Activated CD4-positive, alpha-beta T cell treated with anti-CD3 and anti-CD28 coated beads for 48 hours (primary cell): ENCODE measurements around the gene GJA3.
"Not testable (repeated sequence)": the region's sequence is repeated elsewhere in the genome, so short reads cannot be mapped to it uniquely, and the experiment has no call there.

Source experiments
- DNase-seq: peaks from one replicate; pipeline ENCODE4 v3.0.0-alpha.2; 2020

Gene GJA3

DNA sequence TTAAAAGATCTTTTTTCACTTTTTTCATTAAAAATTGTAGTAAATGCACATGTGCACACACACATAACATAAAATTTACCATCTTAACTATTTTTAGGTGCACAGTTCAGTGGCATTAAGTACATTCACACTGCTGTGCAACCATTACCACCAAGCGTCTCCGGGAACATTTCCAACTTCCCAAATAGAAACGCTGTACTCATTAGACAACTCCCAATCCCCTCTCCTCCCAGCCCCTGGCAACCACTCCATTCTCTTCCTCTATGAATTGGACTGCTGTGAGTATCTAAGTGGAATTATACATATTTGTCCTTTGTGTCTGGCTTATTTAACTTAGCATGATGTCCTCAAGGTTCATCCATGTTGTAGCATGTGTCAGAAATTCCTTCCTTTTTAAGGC lies 20.3 kb upstream of the GJA3 start:
- DNase-seq = no peak

DNA sequence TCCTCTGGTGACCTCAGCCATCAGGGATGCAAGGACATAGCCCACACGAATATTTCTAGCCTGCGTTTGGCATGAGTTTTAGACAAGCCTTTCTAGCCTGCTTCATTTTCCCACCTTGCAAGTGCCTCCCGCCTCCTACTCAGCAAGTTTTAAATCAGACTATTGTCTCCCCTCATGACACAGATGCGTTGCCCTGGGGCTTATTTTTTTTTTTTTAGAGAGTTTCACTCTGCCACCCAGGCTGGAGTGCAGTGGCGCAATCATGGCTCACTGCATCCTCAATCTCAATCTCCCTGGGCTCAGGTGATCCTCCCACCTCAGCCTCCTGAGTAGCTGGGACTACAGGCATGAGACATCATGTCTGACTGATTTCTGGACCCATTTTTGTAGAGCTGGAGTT lies 17.3 kb upstream of the GJA3 start:
- DNase-seq = no peak

DNA sequence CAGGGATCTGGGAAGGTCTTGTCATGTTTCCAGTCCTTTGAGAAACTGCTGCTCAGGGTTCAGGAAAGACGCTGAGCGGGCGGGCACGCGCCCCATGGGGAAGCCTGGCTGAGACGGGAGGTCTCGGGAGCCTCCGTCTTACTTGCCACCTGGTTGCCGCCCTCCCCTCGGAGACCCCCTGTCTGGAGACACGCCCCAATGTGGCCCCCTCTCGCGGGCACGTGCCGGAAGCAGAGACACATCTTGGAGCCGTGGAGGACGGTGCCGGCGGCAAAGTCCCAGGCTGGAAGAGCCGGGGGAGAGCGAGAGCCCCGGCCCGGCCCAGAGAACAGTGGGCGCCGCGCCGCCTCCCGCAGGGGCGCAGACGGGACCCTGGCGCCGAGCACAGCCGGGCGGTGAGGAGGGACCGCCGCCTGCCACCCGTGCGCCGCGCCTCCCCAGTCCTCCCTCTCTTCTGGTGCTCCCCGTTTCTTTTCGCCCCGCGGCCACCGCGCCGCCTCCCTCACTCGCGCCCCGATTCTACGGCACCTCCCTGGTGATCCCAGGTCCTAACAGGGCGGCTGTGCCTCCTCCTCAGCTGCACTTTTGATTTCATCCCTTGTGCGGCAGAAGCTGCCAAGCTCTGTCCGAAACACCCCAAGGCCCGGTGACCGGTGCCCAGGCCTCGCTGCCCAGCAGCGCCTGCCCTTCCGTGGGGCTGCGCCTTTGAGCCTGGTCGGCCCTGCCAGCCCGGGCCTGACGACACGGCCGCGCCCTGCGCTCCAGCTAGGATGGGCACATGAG lies 16.4 kb upstream of the GJA3 start:
- no peak for DNase-seq

DNA sequence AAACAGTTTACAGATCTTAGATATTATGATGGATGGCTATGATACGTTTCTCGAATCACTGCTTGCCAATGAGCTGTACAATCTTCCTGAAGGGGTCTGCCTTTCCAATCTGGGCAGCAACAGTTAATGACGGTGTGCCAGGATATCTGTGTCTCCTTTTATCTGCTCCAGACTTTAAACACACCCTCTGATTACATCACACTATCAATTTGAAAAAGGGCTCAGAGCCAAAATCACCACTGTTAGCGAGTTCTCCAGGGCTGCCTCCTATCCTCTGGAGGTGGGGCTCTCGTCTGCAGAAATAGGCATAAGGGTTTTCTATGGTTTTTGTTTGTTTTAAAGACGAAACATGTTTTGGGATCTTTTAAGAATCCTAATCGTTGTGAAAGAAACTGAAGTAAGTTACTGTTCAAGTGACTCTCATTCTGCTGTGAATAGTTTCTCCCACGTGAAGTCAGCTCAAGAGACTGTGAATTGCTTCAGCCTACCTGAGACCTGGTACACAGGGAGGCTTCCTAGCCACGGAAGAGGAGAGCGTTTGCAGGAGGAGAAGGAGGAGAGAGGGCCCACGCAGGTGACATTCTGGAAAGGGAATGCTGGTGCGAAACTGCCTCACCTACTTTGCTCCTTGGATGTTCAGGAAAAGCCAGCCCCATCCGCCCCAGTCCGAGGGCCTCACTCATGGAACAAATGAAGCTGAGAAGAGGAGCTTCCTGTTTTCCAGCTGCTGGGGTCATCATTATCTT lies 15.2 kb upstream of the GJA3 start:
- DNase-seq = no peak

DNA sequence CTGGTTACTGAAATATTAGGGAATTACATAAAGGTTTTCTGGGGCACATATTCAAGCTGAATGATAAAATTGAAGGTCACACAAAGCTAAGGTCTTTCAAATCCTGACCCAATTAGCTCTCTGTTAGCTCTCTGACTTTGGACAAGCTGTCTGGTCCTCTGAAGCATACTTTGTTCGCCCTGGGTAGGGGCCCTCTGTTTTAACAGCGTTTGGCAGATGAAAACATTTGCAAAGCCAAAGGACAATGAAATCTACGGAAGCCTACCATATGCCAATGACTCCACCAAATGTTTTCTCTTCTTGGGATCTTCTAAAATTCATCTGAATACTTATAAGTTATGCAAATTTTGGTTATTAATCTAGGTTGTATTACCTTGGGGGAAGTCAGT lies 14.5 kb upstream of the GJA3 start:
- DNase-seq = no peak

DNA sequence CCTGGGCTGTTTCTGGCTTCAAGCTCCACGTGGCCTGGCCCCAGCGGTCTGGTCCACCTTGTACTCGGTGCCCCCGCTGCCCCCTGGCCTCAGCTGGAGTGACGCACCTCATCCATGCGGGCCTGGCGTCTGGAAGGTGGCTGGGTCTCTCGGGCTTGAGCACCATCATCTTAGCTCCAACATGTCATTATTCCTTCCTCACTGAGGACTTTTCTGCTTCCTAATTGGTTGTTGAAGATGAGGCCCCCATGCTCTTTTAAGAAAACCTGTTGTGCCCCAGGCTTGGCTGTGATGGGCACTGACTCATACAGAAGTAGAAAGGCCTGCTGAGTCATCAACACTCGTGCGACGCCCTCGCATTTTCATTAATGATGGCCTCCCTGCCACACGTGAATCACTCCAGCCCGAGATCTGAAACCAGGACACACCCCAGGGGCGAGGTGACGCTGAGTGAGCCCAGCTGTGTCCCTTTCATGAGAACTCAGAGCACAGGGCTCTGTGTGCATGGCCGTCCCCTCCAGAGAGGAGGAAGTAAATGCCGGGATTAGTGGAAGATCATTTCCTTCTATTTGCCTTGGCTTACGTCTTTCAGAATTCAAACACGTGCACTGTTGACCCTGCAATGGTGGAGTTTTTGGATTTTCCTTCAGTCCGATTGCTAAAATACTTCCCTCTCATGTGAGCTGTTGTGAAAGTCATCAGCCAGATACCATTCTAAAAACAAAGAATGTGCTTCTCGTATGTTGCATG lies 14.0 kb upstream of the GJA3 start:
- DNase-seq = peak; percentile 85

DNA sequence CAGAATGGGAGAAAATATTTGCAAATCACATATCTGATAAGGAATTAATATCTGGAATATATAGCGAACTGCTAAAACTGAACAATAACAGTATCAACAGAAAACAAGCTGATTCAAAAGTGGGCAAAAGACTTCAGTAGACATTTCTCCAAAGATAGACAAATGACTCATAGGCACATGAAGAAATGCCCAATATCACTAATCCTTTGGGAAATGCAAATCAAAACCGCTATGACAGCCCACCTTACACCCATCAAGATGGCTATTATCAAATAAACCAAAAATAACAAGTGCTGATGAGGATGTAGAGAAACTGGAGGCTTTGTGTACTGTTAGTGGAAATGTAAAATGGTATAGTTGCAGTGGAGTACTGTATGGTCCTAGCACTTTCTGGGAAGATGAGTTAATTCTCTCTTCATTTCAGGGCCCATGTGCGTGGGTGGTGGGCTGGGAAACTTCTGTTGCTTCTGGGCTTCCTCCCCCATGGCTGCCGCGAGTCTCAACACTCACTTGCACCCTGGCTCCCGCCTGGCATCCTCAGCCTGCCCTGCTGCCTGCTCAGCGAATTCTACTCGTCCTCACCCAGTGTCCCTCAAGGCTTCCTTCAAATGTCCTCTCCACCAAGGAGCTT lies 12.4 kb upstream of the GJA3 start:
- DNase-seq = peak; percentile 28

DNA sequence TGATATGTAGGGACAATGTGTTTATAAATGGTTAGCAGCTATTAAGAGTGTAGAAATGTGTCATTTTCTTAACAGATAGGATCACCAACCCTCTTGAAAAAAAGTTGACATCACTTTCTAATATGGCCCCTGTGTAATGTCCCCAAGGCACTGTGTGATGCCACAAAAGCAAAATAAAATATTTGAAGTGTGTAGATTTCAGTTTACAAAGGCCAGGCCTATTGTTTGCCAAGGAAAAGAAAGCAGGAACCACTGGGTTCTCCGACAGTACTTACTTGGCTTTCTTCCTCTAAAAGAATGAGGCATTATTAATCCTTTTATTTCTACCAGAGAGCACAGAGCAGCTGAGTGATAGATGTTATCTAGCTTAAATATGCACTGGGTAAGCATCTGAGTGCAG lies 10.5 kb upstream of the GJA3 start:
- DNase-seq = no peak

DNA sequence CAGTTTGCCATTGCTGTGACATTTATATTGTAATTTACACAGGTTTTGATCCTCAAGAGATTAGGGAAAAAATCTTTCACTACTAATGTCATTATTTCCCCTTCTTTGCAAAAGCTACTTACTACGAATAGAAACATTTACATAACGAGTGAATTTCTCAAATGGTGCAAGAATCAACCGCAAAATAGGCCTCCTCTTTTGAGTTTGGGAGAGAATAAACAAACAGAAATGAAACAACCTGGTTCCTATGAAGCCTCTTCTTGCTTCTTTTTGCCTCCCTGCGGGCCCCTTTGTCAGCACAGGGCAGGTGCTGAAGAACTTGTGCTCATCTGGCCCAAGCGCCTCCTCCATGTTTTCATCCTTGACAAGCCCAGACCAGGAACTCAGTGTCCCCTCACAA lies 10.1 kb upstream of the GJA3 start:
- no peak for DNase-seq

DNA sequence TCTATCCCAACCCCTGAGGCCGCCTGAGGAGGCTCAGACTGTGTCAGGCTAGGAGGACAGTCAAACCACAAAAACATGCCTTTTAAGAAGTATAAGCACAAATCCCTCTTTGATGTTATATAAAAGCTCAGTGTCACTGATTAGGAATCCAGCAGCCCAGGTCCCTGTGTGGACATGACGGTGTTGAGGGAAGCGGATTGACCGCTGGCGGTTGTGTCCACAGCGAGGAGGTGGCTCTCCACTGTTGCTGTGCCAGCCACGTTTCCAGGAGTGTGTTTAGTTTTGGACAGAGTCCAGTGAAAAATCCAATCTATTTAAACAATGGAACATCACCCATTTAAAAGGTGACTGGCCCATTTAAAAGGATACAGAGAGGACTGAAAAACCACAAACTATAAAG lies 7.5 kb upstream of the GJA3 start:
- DNase-seq = no peak

DNA sequence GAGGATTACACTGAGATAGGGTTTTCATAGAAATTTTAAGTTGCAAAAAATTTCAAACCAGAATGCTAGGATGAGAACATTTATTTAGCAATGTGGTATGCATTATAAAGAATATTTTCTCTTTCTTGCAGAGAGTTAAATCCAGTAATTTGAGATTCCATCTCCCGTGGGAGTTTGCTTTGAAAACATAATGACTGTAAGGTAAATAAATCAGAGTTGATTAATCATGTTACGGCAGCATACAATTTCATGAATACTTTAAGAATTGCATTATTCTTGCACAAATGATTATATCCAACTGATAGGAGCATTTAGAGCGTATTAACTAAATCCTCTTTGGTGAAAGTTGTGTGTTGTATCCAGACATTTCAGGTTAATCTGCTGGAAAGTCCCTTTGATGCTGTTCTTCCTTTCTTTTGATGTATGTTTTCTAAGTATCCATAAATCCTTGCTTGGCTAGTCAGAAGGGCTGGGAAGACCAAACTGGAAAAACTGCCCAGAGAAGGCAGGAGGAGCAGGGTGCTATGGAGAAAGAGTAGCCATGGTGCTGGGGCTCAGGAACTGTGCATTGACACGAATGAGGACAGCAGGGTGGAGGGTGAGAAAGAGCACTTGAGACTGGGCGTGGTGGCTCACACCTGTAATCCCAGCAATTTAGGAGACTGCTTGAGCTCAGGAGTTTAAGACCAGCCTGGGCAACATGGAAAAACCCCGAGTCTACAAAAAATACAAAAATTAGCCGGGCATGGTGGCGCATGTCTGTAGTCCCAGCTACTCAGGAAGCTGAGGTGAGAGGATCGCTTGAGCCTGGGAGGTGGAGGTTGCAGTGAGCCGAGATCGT lies 4.8 kb upstream of the GJA3 start:
- no peak for DNase-seq

DNA sequence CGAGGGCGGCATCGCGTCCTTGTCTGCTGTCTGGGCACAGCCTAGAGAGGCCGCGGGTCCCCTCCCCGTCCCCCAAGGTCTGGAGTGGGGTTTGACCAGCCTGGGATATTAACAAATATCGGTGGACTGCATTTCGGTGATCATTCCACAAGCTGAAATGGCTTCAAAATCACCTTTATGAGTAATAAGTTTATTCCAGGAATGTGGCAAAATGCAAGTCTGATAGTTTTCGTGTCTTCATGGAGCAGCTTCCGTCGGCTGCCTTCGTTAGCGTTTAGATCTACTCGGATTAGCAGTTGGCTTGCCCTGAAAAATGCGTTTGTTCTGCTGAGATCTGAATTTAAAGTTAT lies 1.1 kb upstream of the GJA3 start:
- DNase-seq = no peak

DNA sequence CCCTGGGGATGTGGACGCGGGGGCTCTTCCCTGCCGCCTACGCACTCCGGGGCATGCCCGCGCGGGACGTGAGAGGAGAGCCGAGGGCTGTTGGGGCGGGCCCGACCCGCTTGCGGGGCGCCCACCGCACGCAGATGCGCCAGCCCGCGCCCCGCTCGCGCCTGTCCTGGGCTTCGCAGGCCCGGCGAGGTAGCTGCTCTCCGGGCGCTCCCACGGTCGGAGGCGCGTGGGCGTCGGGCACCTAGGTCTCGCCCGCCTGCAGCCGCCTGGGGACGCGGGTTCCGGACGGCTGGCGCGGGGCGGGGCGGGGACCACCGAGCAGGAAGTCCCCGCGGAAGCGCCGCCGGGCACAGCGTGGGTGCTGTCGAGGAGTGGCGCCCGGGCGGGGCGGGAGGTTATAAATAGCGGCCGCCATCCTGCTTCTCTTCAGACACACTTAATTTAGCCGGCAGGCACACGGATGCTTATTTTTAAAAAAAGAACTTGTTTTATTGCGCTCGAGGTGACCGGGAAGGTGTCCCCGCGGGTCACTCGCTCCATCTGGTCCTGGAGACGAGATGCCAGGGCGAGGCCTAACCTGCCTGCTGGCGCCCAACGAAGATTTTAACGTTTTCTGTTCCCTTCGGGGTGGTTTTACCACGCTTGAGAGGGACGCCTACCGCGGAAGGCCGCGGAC lies 561 bp upstream of the GJA3 start:
- peak; percentile 61 for DNase-seq

DNA sequence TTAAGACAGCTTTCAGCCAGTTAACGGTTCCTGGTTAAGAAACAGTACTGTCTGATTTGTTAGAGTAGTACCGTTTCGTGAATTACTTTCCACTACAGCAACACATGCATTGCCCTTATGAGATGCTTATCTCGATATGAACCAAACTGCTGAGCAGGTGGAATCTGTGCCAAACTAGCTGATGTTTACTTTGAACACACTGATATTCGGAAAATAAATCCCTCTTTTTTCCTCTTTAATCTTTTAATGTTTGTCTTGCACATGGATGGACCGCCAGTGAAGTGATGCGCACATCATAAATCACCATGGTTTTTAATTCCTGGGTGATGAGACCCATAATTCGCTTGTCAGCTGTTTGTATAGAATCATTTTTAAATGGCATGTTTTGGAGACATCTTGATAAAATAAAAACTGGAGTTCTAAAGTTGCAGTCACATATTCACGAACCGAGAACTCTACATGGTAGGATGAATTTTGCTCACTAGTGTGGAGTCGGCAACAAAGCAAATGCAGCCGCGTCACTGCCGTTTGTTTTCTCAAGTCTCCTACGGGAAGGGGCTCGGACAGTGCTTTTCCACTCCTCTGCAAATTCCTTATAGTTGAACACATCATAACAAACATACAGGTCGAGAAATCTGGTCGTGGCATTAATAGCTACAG lies 1.1 kb downstream of the GJA3 start:
- DNase-seq = no peak

DNA sequence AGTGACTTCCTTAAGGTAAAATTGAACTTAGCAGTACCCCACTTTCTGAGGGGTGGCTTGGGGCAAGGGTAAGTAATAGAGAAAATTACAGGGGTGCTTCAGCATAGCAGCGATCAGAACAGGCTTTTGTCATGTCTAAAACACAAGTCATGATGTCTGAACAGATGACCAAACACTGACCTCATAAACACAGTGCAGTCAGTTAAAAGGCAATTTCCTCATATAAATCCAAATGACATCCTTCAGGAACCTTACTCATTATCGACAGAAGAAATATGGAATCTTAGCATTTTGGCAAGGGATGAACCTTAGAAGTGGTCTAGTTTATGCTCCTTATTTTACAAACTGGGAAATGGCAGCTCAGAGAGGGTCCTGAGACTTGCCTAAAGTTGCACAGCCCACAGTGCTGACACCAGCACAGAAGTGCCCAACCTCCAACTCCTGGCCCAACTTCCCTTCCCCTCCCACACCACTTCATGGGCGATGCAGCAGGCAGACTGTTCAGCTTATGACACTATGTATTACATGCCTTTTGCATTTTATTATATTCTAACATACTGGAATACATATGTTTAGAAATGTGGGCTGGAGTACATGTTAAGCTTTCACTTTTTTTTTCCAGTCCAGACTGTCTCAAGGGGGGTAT lies 3.6 kb downstream of the GJA3 start:
- no peak for DNase-seq

DNA sequence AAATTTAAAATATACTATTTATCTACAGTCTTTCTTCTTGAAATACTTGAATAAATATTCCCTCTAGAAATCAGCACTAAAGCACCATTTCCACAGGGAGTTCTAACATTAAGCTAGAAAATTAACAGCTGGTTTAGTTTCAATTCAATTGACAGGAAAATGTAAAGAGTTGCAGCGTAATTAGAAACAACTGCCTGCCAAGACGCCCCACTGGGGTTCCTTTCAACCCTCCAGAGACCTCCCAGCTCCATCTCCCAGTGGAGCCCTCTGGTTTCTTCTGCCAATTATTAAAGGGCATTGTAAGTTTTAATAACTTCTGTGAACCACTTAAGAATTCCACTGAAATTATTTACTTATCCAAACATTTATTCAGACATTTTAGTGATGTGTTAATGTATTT lies 4.2 kb downstream of the GJA3 start:
- no peak for DNase-seq

DNA sequence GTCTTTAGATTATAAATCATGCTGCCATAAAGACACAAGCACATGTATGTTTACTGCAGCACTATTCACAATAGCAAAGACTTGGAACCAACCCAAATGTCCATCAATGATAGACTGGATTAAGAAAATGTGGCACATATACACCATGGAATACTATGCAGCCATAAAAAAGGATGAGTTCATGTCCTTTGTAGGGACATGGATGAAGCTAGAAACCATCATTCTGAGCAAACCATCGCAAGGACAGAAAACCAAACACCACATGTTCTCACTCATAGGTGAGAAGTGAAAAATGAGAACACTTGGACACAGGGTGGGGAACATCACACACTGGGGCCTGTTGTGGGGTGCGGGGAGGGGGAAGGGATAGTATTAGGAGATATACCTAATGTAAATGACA lies 7.6 kb downstream of the GJA3 start:
- not testable (repeated sequence) for DNase-seq

DNA sequence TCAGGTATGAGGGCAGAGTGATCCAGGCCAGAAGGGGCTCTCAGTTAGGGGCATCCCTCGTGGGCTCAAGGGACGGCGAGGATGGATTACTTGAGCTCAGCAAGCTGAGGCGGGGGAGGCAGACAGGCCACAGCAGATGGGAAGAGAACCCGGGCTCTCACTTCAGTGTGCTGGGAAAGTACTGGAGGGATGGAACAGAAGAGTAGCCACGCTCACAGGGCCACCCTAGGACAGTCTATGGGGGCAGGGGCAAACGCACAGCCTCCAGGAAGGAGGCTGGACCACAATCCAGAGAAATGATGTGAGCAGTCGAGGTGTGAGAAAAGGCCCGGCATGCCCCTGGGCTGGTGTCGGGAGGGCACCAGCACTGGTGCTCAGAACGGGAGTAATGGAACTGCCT lies 9.2 kb downstream of the GJA3 start:
- no peak for DNase-seq

DNA sequence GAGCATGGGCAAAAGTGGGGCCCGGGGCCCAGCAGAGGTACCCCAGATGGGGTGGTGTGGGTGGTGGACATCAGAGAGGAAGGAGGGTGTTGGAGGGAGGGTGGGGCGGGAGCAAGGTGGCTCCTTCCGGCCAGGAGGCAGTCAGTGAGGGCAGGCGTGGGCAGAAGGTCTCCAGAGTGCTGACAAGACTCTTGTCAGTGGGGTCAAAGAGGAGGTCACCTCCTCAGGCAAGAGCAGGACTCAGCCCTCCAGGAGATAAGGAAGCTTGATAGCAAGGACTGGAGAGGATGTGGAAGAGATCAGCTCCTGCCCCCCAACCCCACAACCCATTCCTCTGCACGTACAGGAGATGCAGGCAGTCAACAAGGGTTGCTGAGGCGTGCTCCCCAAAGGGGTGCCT lies 9.8 kb downstream of the GJA3 start:
- no peak for DNase-seq

DNA sequence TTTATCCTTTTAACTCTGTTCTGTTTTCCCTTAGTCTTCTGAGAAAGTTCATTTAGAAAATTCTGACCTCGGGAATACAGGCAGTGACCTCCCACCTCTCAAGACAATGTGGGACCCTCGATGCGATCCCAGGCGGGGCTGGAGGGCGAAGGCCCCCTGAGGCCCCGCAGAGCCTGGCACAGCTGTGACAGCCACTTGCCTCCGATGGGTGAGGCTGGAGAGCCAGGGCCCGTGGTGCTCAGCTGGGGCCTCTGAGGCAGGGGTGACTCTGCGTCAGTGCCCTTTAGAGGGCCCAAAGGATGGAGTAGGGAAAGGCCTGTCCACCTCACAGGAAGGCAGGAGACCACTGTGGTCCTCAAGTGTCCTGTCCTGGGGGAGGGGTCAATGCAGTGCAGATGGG lies 10.3 kb downstream of the GJA3 start:
- no peak for DNase-seq

DNA sequence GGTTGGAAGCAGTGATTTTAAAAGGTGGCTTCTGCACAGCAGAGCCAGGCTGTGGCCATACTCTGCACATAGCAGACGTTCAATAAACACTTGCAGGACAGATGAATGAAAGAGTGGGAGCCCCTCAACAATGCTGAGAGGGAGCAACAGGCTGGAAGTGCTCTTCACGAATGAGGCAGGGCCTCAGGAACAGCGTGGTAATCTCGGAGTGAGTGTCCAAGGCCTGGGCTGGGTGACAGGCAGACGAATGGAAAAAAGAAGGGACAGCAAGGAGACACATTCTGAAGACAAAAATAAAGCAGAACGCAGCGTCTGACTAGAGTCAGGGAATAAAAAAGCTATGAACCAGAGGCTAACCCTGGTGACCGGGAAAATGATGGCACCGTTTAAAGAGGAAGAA lies 11.1 kb downstream of the GJA3 start:
- DNase-seq = no peak
